ENCODE data around the gene PRAF2.

The PRAF2 gene

GRCh38 chrX:49073601-49074575 is at the start of gene PRAF2:
Gene PRAF2 (minus strand): TSS chrX:49074002. CDS start chrX:49073987, 15 bp downstream.
- DNase-seq: peak; percentile 88

GRCh38 chrX:49122499-49122898 is 48.7 kb upstream of the PRAF2 start:
- no peak for DNase-seq

- no peak for DNase-seq
Measured at GRCh38 chrX:49120091-49120490, 46.3 kb upstream of the PRAF2 start.

- no peak for DNase-seq
Measured at GRCh38 chrX:49117581-49117980, 43.8 kb upstream of the PRAF2 start.

GRCh38 chrX:49116716-49117115 is 42.9 kb upstream of the PRAF2 start:
- DNase-seq: no peak

- DNase-seq: no peak
Measured at GRCh38 chrX:49116076-49116475, 42.3 kb upstream of the PRAF2 start.

- DNase-seq: no peak
Measured at GRCh38 chrX:49111791-49112190, 38.0 kb upstream of the PRAF2 start.

- no peak for DNase-seq
Measured at GRCh38 chrX:49110417-49110816, 36.6 kb upstream of the PRAF2 start.

- no peak for DNase-seq
Measured at GRCh38 chrX:49108641-49109040, 34.8 kb upstream of the PRAF2 start.

GRCh38 chrX:49106930-49107329 is 33.1 kb upstream of the PRAF2 start:
- no peak for DNase-seq

- no peak for DNase-seq
Measured at GRCh38 chrX:49106296-49106695, 32.5 kb upstream of the PRAF2 start.

- no peak for DNase-seq
Measured at GRCh38 chrX:49103637-49104036, 29.8 kb upstream of the PRAF2 start.

GRCh38 chrX:49102190-49102589 is 28.4 kb upstream of the PRAF2 start:
- DNase-seq: no peak

GRCh38 chrX:49101629-49101984 is 27.8 kb upstream of the PRAF2 start:
- no peak for DNase-seq

GRCh38 chrX:49100704-49101628 is 27.2 kb upstream of the PRAF2 start:
- peak; percentile 92 for DNase-seq

- DNase-seq: no peak
Measured at GRCh38 chrX:49096419-49096818, 22.6 kb upstream of the PRAF2 start.

- no peak for DNase-seq
Measured at GRCh38 chrX:49089553-49089952, 15.8 kb upstream of the PRAF2 start.

- no peak for DNase-seq
Measured at GRCh38 chrX:49082271-49082871, 8.6 kb upstream of the PRAF2 start.

GRCh38 chrX:49079489-49080428 is 6.0 kb upstream of the PRAF2 start, which contains the start of gene WDR45:
Gene WDR45 (minus strand): TSS chrX:49079887. CDS start chrX:49078095, 1,792 bp downstream.
- peak; percentile 21 for DNase-seq

GRCh38 chrX:49077941-49078340 is 4.1 kb upstream of the PRAF2 start:
- no peak for DNase-seq

GRCh38 chrX:49075347-49075746 is 1.5 kb upstream of the PRAF2 start:
- DNase-seq: no peak

- no peak for DNase-seq
Measured at GRCh38 chrX:49072712-49073095, 1.1 kb downstream of the PRAF2 start.

Measured in NCI-H1092 (cell line).